HPDE6-E6E7 (cell line): ENCODE data around the gene GCLC.
"Not testable (repeated sequence)": the region's sequence is repeated elsewhere in the genome, so short reads cannot be mapped to it uniquely, and the experiment has no call there.

Source experiments
- DNase-seq: peaks from one replicate; pipeline ENCODE4 v3.0.0; 2011; ENCODE audit warnings: missing footprints; ENCODE audit errors: extremely low spot score

GCLC gene

DNA sequence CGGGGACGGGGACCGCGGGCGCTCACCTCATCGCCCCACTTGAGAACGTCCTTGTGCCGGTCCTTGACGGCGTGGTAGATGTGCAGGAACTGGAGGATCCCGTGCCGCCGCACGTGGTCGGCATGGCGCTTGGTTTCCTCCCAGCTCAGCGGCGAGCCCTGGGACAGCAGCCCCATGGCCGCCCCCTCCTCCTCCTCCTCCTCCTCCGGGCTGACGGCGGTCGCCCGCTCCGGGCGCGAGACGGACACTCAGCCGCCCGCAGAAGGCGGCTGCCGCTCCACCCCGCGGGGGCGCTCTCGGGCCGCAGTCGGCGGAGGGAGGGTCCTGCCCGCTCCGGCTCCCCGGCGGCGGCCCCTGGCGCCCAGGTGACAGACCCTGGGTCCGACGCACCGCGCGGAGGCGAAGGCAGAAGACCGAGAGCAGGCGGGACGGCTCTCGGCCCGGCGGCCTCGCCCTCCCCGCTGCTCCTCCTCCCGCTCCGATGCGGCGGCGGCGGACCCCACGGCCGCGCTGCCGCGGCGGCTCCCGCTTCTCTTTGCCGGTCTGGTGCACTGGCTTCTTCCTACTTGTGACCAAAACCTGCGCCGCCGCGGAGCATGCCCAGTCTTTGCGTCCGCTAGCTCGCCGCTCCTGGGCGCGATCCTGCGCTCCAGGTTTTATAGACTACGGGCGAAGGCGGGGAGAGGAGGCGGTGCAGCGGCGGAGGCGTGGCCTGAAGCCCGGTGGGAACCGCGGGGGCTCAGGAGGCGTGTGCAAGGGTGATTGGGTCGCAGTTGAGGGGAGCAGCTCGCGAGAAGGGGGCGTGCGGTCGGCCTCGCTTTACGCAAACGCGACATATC lies at the start of gene GCLC:
Gene GCLC (minus strand): TSS at position 632 of the 839 bp plus-strand sequence. CDS start 456 bp downstream, at position 176.
- peak; percentile 80 for DNase-seq

DNA sequence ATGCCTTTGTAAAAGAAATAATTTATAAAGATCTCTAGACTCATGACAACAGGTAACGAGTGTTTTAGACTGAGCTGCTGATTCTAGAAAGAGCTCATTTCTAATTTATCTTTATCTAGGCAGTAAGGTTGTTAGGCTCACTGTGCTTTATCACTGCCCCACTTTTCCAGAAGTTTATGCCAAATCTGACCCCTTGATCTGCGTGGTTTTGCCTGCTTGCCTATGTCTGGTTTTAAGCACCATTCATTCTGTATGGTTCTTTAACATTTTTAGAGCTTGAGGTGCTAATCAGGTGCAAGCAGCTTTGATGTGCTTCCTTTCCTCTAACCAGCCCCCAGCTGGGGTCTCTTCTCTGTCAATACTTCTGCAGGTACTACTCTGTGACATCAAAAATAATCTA lies 49.7 kb upstream of the GCLC start:
- DNase-seq, result no peak

GRCh38 chr6:53593001-53593488 lies 48.1 kb upstream of the GCLC start:
- DNase-seq, result no peak

DNA sequence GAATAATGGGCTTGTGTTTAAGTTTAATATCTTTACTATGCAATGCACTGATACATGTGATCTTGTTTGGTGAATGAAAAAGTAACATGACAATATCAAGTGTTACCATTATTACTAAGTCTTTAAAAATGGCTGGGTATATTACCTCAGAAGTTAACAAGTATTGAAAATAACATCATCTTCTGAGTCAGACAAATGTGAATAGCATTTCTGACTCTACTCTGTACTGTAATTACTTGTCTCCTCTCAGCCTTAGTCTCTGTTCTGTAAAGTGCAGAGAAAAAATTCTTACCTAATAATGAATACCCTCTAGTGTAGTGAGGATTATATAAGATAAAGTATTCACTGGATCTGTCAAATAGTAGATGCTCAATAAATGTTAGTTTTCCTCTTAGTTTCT lies 47.0 kb upstream of the GCLC start:
- no peak for DNase-seq

- DNase-seq, result no peak
These were observed 44.1 kb upstream of the GCLC start for GRCh38 chr6:53588816-53589509.

DNA sequence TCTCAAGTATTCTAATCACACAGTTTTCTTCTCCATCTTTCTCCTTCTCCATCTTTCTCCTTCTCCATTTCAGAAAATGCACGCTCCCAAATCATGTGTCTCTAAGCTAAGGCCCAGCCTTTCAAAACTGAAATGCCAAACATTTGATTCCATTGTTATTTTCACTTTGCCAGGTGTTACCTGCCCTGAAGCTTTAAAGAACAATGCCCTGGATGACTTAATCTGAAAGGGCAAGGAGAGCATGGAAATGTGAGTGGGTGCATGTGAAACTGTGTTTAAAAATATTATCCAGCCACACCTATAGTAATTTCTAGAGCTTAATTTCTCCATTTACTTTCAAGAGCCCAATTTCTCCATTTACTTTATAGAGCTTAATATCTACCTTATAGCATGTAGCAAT lies 42.4 kb upstream of the GCLC start:
- DNase-seq, result no peak

DNA sequence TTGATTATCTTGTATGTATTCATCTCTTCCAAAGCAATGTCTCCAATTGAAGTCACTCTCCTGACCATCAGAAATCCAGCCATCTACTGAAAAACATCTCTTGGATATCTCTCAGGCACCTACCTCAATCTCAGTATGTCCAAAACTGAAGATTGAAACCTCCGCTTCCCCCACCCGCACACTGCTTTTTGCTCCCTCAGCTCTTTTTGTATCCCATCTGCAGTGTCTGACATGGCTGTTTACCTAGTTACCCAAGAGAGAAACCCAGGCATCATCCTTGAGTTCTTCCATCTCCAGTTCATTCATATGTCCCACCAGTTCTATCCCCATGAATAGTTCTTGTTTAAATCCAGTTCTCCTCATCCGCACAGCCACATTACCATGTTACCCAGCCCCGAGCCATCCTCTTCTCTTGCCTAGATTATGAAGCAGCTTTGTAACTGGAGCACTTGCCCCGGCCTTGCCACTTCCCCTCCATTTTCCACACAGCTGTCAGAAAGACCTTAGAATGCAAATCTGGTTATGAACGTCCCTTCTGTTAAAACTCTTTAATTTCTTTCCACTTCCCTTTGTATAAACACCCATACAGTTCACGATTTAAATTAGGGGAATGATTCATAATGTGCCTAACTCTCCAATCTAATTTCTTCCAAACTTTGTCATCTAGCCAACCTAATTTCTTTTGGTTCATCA lies 40.5 kb upstream of the GCLC start:
- DNase-seq, result no peak

GRCh38 chr6:53584726-53585125 lies 39.8 kb upstream of the GCLC start:
- DNase-seq, result no peak

- DNase-seq, result no peak
These were observed 38.5 kb upstream of the GCLC start for GRCh38 chr6:53583451-53583850.

DNA sequence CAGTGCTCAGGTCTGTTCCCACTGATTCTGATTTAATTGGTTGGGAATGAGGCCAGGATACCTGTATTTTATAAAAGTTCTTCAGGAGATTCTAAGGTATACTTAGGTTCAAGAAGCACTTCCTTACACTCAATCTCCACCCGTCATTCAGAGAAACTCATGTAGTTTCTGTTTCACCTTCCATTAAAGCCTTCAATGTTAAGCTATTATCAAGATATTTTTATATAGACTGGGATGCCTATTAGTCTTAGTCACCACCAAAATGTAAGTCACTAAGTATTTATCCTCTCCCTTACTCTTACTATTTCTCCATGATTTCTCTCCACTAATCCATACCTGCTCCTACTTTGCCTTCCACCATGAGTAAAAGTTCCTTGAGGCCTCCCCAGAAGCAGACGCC lies 38.1 kb upstream of the GCLC start:
- no peak for DNase-seq

GRCh38 chr6:53581856-53582255 lies 37.0 kb upstream of the GCLC start:
- no peak for DNase-seq

DNA sequence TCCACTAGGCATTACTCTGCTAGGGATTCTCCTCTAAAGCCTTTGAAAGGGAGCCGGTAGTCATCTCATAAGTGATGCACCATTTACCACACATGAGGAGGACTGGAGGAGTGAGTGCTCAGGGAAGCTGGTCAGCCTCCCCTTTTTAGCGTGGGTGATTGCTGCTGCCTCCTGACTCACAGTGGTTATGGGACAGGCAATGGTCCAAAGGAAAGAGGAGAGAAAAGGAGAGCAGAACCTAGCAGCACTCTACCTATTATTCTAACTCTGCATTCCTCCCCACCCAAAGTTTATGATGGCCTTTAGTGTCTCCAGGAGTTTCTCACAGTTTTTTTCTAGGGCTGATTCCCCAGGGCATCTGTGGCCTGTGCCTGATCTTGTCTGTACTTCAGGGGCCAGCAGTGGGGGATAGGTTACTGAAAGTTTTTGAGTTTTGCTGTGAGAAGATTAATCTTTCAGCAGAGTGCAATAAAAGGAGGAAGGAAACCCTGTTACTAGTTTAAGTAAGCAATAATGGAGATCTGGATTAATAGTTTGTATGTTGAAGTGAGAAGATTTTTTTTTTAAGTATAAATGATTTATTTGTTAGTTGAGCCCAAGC lies 36.4 kb upstream of the GCLC start:
- no peak for DNase-seq

- no peak for DNase-seq
These were observed 34.4 kb upstream of the GCLC start for GRCh38 chr6:53579338-53579737.

DNA sequence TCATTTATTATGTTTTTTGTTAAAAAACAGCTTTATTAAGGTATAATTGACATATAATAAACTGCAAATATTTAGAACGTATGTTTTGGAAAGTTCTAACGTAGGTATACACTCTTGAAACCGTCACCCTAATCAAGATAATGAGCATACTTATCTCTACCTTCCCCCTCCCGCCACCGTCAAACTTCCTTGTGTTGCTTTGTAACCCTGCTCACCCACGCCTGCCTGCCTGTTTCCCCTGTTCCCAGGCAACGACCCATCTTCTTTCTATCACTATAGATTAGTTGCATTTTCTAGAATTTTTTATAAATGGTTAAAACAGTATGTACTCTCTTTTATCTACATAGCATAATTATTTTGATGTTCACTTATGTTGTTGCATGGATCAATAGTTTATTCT lies 33.5 kb upstream of the GCLC start:
- no peak for DNase-seq

DNA sequence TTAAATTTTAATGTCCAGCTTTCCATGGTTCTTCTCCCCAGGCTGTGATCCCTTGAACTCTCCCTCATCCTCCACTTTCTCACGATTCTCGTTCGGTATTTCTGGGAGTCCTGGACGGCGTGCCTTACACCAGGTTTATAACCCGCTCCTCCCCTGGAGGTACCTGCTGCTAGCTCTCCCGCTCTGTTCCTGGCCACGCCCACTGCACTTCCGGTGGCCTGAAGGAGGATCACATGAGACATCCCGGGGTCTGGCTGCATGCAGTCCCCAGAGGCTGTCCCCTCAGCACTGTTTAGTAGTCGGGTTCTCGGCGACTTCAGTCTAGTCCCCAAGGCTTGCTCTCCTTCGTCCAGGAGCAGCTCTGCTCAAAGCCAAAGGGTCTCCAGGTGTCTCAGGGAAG lies 28.4 kb upstream of the GCLC start:
- DNase-seq, result no peak

GRCh38 chr6:53572379-53572778 lies 27.5 kb upstream of the GCLC start:
- not testable (repeated sequence) for DNase-seq

DNA sequence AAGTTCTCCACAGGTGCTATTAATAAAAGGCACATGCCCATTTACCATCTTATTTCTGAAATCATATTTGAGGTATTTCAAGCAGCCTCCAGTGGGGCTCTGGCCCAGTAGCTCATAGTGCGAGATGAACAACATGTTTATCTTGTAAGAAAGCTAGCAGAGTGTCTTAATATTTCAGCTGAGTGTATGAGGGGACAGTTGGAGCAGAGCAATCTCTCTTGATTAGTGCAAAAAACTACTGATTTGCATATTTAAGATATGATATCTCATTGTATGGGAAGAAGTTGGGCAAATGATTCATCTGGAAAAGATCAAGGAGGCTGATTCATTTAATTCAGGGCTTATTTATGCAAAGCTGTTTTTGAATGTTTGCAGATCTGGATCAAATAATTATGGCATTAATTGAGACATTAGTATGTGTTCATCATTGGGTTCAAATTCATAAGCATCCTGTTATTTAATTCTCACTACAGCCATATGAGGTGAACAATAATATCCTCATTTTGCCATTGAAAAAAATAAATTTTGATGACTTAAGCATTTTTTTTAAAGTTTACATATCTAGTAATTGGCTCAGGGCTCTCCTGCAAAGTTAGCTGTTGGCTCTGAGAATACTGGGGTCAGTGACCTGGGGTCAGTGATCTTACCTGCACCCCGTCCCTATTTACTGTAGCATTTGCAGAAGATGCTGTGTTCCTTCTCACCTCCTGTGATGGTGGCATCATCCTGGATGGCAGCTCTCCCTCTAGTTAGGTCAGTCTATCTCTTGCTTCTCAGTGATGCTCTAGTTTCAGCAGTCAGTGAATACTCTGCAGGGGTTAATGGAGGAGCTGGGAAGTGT lies 24.1 kb upstream of the GCLC start:
- no peak for DNase-seq

- no peak for DNase-seq
These were observed 22.8 kb upstream of the GCLC start for GRCh38 chr6:53567701-53568100.

- no peak for DNase-seq
These were observed 21.9 kb upstream of the GCLC start for GRCh38 chr6:53566755-53567154.

DNA sequence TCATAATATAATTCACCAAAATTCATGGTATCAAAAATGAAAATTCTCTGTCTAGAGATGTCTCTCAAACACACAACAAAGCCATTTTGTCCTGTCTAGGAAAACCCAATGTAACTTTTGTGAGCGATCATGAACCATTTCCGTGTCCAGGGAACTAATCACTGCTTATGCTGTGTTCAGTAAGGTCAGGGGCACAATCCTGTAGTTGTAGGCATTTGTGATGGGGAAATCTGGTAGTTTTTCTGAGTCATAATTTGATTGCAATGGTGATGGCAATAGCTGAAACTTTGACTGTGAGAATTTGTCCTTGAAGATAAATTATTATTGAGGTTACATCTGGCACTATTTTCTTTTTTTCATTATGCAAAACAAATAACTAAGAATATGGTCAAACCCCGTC lies 21.0 kb upstream of the GCLC start:
- DNase-seq, result no peak

GRCh38 chr6:53564401-53565065 lies 19.6 kb upstream of the GCLC start:
- DNase-seq, result no peak
